Bone marrow (tissue), 2 donors: Measurements from ENCODE around the gene PRR4.

Source experiments
- DNase-seq, 2 donors: peaks; one replicate each; lab custom pipeline; 2025; lab: John Stamatoyannopoulos, UW

The PRR4 gene

GRCh38 chr12:10849425-10849878 lies at the start of gene PRR4:
TSS of gene PRR4 (minus strand) at chr12:10849475. CDS start at chr12:10849437, 38 bp downstream.
- DNase-seq: no peak

- no peak for DNase-seq
Measured at GRCh38 chr12:10896854-10897253, 47.6 kb upstream of the PRR4 start.

GRCh38 chr12:10891937-10892336 lies 42.7 kb upstream of the PRR4 start:
- DNase-seq: no peak

GRCh38 chr12:10889226-10889625 lies 40.0 kb upstream of the PRR4 start:
- DNase-seq: no peak

- no peak for DNase-seq
Measured at GRCh38 chr12:10884086-10884725, 34.9 kb upstream of the PRR4 start, which contains the start of gene PRH1. TSS of gene PRH1 (minus strand) at chr12:10884255. CDS start at chr12:10884217, 38 bp downstream.

- DNase-seq: no peak
Measured at GRCh38 chr12:10873378-10873777, 24.1 kb upstream of the PRR4 start.

- DNase-seq: no peak
Measured at GRCh38 chr12:10867381-10867780, 18.1 kb upstream of the PRR4 start.

GRCh38 chr12:10863512-10864218 lies 14.4 kb upstream of the PRR4 start:
- no peak for DNase-seq

- no peak for DNase-seq
Measured at GRCh38 chr12:10861366-10861765, 12.1 kb upstream of the PRR4 start.

- no peak for DNase-seq
Measured at GRCh38 chr12:10855807-10856206, 6.5 kb upstream of the PRR4 start.

GRCh38 chr12:10853776-10854175 lies 4.5 kb upstream of the PRR4 start:
- no peak for DNase-seq

- DNase-seq: no peak
Measured at GRCh38 chr12:10851243-10851858, 2.1 kb upstream of the PRR4 start.

GRCh38 chr12:10847744-10848143 lies 1.5 kb downstream of the PRR4 start:
- no peak for DNase-seq

- no peak for DNase-seq
Measured at GRCh38 chr12:10842862-10843261, 6.4 kb downstream of the PRR4 start.

GRCh38 chr12:10838461-10838860 lies 10.8 kb downstream of the PRR4 start:
- DNase-seq: no peak

GRCh38 chr12:10829994-10830393 lies 19.3 kb downstream of the PRR4 start:
- DNase-seq: no peak

GRCh38 chr12:10826258-10826657 lies 23.0 kb downstream of the PRR4 start, which contains the start of gene TAS2R10:
TSS of gene TAS2R10 (minus strand) at chr12:10826358. CDS start at chr12:10826269, 89 bp downstream.
- DNase-seq: no peak

- no peak for DNase-seq
Measured at GRCh38 chr12:10824957-10825356, 24.3 kb downstream of the PRR4 start.

- DNase-seq: no peak
Measured at GRCh38 chr12:10811883-10812536, 37.3 kb downstream of the PRR4 start.

GRCh38 chr12:10810068-10810467 lies 39.2 kb downstream of the PRR4 start, which contains the start of gene TAS2R9:
TSS of gene TAS2R9 (minus strand) at chr12:10810168. CDS start at chr12:10810075, 93 bp downstream.
- DNase-seq: no peak

GRCh38 chr12:10807186-10807585 lies 42.1 kb downstream of the PRR4 start, which contains the start of gene TAS2R8:
TSS of gene TAS2R8 (minus strand) at chr12:10807286. CDS start at chr12:10806980, 306 bp downstream.
- no peak for DNase-seq

GRCh38 chr12:10802587-10802986 lies 46.7 kb downstream of the PRR4 start, which contains the start of gene TAS2R7:
TSS of gene TAS2R7 (minus strand) at chr12:10802627. CDS start at chr12:10802570, 57 bp downstream.
- no peak for DNase-seq
